CD4-positive, alpha-beta T cell treated with Interleukin-6 for 4 hours (primary cell): Measurements from ENCODE around the gene CSNK1A1.
"Not testable (repeated sequence)": the region's sequence is repeated elsewhere in the genome, so short reads cannot be mapped to it uniquely, and the experiment has no call there.

ENCODE experiments used
- DNase-seq: peaks from one replicate; pipeline ENCODE4 v3.0.0-alpha.2; 2020; ENCODE audit warnings: mixed read lengths

The CSNK1A1 gene

DNA sequence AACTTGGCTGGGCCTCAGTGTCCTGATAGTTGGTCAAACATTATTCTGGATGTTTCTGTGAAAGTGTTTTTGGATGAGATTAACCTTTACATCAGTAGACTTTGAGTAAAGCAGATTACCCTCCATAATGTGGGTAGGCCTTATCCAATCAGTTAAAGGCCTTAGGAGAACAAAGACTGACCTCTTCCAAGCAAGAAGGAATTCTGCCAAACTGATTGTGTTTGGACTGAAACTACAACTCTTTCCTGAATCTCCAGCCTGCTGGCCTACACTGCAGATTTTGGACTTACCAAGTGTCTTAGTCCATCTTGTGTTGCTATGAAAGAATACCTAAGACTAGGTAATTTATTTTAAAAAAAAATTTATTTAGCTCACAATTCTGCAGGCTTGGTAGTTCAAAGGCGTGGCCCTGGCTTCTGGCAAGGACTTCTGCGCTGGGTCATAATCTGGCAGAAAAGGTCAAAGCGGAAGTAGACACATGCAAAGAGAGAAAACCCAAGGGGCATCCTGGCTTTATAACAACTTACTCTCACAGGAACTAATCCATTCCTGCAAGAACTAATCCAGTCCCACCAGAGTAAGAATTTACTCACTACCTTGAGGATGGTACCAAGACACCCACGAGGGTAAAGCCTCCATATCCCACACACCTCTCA, 21.5 kb upstream of the CSNK1A1 start:
- DNase-seq, result no peak

DNA sequence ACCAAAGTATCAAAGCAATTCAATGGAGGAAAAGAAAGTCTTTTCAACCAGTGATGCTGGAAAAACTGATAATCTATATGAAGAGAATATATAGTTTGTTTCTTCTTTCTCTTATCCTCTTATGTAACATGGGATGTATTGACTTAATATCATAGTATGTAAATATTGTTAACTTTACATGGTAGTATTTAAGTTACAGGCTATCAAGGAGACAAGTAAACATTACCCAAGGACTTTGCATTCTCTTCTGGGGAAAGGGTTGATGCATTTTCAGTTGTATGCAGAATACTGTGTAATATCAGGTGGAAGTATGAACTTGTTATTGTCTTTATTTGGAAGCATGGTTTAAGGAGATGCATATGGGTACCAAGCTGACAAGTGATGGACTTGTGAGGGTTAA, 20.9 kb upstream of the CSNK1A1 start:
- DNase-seq, result no peak

- no peak for DNase-seq
Measured at GRCh38 chr5:149567226-149567625, 16.0 kb upstream of the CSNK1A1 start.

DNA sequence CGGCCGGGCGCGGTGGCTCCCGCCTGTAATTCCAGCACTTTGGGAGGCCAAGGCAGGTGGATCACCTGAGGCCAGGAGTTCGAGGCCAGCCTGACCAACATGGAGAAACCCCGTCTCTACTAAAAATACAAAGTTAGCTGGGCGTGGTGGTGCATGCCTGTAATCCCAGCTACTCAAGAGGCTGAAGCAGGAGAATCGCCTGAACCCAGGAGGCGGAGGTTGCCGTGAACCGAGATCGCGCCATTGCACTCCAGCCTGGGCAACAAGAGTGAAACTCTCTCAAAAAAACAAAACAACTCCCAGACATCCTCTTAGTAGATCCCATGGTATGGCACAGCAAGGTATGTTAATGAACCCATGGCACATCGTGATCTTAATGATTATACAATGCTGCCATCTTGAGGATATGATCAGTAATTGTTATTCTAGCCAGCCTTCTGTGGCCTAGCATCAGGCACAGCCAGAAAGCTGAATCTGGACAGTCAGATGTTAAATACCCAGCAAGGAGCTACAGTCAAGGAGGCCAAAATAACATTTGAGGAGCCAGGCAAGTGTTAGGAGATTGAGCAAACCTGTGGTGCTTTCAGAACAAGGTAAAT, 13.4 kb upstream of the CSNK1A1 start:
- peak; percentile 22 for DNase-seq

DNA sequence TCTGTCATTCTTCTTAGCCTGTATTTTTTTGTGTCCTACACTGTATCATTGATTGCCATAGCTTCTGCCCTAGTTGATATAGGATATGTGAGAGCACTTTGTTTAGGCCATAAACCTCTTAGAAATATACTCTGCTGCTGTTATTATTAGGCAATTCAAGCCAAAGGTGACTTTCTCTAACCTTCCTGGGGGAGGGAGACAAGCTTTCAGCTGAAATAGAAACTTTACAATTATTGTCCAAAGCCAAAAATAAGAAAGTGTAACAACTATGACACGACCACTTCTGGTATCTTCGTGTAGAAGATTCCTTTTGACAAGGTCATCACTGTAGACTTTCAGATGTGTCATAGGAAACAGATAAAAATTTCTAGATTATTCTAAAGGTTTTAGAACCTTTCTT, 12.2 kb upstream of the CSNK1A1 start:
- no peak for DNase-seq

DNA sequence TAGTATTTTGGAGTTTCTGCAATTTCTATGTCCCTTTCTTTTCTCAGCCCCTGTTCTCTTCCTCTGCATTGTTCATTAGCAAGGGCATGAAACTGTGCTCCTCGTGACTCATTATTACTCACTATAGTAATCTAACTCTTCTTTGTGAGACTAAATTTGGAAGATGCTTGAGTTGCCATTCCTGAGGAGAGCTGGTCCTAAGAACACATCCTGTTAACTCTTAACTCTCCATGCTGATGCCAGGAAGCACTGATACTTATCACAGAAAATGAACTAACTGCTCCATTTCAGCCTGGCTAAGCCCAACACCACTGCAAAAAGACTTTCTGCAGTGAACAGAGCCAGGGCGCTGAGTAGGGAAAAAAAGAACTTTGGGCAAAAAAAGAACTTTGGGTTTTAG, 10.6 kb upstream of the CSNK1A1 start:
- DNase-seq, result peak; percentile 19

DNA sequence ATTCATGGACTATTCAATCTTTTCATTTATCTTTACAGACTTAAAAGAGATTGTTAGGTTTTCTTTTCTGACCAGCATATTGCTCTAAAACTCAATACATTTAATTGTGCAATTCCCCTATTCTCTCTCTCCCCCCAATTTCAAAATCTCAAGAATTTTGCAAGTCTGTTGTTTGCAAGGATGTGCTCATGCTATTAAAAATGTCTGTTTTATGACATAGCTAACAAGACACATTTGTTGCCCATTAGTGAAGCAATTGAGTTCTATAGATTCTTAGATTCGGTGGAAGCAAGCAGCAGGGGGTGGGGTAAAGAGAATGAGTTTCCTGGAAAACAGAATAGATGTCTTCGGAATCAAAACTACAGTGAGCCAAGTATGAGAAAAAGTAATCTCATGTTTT, 8.5 kb upstream of the CSNK1A1 start:
- no peak for DNase-seq

- DNase-seq, result no peak
Measured at GRCh38 chr5:149552553-149553160, 1.4 kb upstream of the CSNK1A1 start.

DNA sequence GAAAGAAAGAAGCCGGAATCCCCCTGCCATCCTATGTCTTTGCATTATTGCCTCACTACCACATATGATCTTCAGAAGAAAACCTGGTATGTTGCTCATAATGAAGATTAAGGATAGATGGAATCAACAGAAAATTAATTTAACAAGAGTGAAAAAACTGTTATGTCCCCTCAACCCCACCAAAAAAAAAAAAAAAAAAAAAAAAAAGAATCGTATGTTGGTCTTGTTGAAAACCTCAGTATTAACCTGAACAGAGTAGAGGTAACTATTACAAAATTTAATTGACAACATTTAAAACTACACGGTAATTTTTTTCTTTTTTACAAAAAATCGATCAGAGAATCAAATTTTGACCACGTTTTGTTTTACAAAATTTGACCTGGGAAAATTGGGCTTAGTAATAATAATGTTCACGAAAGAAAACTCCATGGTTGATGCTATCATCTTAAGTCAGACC, 827 bp upstream of the CSNK1A1 start:
- no peak for DNase-seq

- peak; percentile 21 for DNase-seq
Measured at GRCh38 chr5:149550594-149551226, 529 bp downstream of the CSNK1A1 start.

DNA sequence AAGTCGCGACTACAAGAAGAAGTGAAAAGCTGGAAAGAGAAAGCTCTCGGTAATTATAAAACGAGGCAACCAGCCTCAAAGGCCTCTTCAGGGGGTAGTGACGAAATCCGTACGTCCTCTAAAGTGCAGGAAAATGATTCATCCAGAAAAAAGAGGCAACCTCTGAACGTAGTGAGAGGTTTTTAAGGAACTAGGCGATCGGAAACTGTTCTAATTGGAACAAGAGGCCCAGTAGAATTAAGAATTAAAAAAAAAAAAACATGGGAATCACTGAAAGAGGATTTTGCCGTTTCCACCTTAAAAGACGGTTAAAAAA, 1.0 kb downstream of the CSNK1A1 start:
- DNase-seq, result no peak

GRCh38 chr5:149549461-149550267, 1.6 kb downstream of the CSNK1A1 start:
- DNase-seq, result peak; percentile 37

- DNase-seq, result no peak
Measured at GRCh38 chr5:149546974-149547373, 4.3 kb downstream of the CSNK1A1 start.

DNA sequence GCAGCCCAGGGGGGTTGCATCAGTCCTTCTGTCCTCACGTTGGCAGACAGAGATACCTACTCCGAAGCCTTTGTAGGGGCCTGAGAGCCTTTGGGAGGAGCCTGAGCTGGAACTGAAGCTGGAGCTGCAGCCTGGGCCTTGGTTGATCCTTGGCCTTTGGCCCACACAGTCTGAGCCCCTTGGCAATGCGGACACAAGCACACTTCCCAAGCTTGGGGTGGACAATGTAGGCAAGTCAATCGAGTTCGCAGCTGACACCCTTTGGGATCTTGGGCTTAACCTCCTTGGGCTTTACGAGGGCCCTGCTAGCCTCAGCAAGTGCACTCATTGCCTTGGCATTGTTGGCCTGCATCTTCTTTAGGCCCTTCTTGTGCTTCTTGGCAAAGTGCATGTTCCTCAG, 5.9 kb downstream of the CSNK1A1 start:
- no peak for DNase-seq

- DNase-seq, result no peak
Measured at GRCh38 chr5:149544028-149544420, 7.2 kb downstream of the CSNK1A1 start.

DNA sequence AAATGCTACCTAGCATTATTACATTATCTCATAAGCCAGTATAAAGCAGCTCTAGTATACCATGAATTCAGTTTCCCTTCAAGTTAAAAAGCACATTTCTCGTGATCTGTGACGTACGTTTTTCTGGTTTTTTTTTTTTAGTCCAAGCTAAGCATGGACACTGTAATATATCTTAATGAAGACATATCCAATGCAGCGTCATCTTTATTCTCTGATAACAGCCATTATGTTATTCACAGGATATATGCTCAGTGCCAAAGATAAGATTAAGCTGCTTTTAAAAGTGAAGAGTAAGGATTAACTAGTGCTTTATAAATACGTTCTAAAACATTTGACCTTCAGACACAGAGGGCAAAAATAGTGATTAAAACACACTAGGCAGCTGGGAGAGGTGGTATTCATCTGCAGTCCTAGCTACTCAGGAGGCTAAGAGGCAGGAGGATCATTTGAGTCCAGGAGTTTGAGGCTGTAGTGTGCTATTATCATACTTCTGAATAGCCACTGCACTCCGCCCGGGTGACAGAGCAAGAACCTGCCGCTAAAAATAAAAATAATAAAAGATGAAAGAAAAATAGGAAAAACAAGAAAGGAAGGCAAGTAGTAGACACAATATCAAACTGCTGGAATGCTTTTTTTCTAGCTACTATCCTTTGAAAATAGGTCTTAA, 7.7 kb downstream of the CSNK1A1 start:
- no peak for DNase-seq

- DNase-seq, result no peak
Measured at GRCh38 chr5:149541893-149542292, 9.3 kb downstream of the CSNK1A1 start.

DNA sequence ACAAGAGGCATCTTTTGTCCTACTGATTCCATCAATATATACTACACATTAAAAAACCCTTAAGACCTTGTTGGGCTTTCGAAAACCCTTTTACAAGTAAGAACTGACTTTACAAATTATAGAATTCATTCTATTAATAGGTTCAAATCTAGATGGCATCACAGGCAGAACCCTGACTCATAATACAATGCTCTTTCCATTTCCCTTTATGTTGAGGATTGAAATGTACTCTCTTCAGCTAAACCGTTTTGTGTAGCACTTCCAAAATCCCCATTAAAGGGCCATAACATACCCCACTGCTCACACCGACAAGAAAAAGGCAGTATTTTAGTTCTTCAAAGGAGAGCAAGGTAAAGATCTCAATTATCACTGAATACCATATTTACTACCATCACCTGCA, 11.2 kb downstream of the CSNK1A1 start:
- DNase-seq, result no peak

GRCh38 chr5:149537374-149537975, 13.8 kb downstream of the CSNK1A1 start:
- no peak for DNase-seq

DNA sequence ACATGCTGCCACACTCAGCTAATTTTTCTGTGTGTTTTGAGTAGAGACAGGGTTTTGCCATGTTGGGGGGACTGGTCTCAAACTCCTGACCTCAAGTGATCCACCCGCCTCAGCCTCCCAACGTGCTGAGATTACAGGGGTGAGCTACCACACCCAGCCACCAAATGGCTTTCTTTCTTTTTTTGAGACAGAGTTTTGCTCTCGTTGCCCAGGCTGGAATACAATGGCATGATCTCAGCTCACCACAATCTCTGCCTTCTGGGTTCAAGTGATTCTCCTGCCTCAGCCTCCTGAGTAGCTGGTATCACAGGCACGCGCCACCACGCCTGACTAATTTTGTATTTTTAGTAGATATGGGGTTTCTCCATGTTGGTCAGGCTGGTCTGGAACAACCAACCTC, 15.5 kb downstream of the CSNK1A1 start:
- DNase-seq, result not testable (repeated sequence)

- no peak for DNase-seq
Measured at GRCh38 chr5:149532413-149532812, 18.8 kb downstream of the CSNK1A1 start.

DNA sequence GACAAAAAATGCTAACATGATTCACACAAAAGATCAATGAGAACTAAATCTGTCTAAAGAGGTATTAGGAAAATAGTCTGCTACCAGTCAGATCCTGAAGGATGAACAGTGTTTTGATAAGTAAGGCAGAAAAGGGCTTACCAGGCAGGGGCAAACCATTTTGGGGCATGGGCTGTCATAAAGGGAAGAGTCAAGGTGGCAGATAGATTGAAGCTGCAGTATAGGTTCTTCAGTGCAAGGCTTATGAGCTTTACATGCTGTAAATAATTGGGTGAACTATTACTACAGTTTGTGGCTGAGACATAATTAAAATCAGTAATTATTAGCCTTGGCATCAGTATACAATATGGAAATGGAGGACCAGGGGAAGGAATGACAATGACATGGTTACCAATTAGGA, 21.8 kb downstream of the CSNK1A1 start:
- DNase-seq, result no peak
